Endothelial cell of umbilical vein (primary cell): Measurements from ENCODE around the gene NXN. TPM values are rescaled to one million over a fixed set of nuclear protein-coding genes. Genes with fewer than 3 reads are reported as not detected.

Source experiments
- BruUV-seq: library from RNA; stranded (reverse); fragments of 400-500 nt; replicated peaks from 2 replicates; lab custom pipeline; 2021; lab: Mats Ljungman, UMichigan
- CTCF ChIA-PET: fragments of 300-600, 350-600 bp; sonication (Branson Sonifier 250); formaldehyde crosslinking; loops from one replicate; lab custom pipeline; 2021; ENCODE audit warnings: antibody characterized with exemption, inconsistent platforms; lab: Charles Lee
- POLR2A ChIA-PET: fragments of 300-600, 350-600 bp; sonication (Branson Sonifier 250); formaldehyde crosslinking; loops from one replicate; lab custom pipeline; 2021; ENCODE audit warnings: antibody characterized with exemption, inconsistent platforms; lab: Charles Lee
- DNase-seq: peaks from one replicate; pipeline ENCODE4 v3.0.0-alpha.2; 2011; ENCODE audit warnings: low read depth, low spot score
- FAIRE-seq: peaks from 2 replicates; lab custom pipeline; 2011; peaks lifted over from hg19 to GRCh38; lab: Jason Lieb, UNC
- H2AFZ ChIP-seq: 2 replicates; pipeline ENCODE4 v1.6.0; 2012; ENCODE audit warnings: low read depth, low read length, control low read depth, inconsistent platforms
- H3K27ac ChIP-seq: 2 replicates; pipeline ENCODE4 v1.5.1; 2011; ENCODE audit warnings: low read depth, mild to moderate bottlenecking, control low read depth, low read length, moderate library complexity; ENCODE audit not compliant: insufficient read depth
- H3K27me3 ChIP-seq, 2 experiments: 2 replicates each; pipeline versions ENCODE4 v1.6.0 to v1.6.1; 2011; ENCODE audit warnings: low read length in 2 of 2, mixed read lengths in 1 of 2; ENCODE audit not compliant: control insufficient read depth in 2 of 2, insufficient read depth in 2 of 2
- H3K36me3 ChIP-seq, 2 experiments: 2 replicates in 1 of 2; 3 replicates in 1 of 2; pipeline ENCODE4 v1.5.1; 2011; ENCODE audit warnings: low read length in 2 of 2, mild to moderate bottlenecking in 1 of 2, moderate library complexity in 1 of 2; ENCODE audit not compliant: control insufficient read depth in 2 of 2, insufficient read depth in 2 of 2; ENCODE audit errors: extremely low read depth in 1 of 2
- H3K4me1 ChIP-seq: 3 replicates; pipeline ENCODE4 v1.5.1; 2011; ENCODE audit warnings: mild to moderate bottlenecking, low read length; ENCODE audit not compliant: control insufficient read depth, insufficient read depth; ENCODE audit errors: extremely low read depth
- H3K4me2 ChIP-seq: 2 replicates; pipeline ENCODE4 v1.6.1; 2011; ENCODE audit warnings: low read length, control low read depth, mixed read lengths; ENCODE audit not compliant: insufficient read depth
- H3K4me3 ChIP-seq, 3 experiments: fragments of 200-600 bp in 1 of 3; sonication (generic), shearing (Covaris generic) in 1 of 3; replicated peaks in 1 of 3; 2 replicates each; pipeline ENCODE4 v1.5.1; 2011 to 2016; ENCODE audit warnings: control low read depth in 3 of 3, low read length in 3 of 3, mild to moderate bottlenecking in 2 of 3, inconsistent platforms in 1 of 3, low read depth in 1 of 3, moderate library complexity in 1 of 3; ENCODE audit not compliant: insufficient read depth in 1 of 3
- H3K79me2 ChIP-seq: 2 replicates; pipeline ENCODE4 v1.6.0; 2012; ENCODE audit warnings: low read length, inconsistent platforms; ENCODE audit not compliant: control insufficient read depth, insufficient read depth
- H3K9ac ChIP-seq: replicated peaks from 2 replicates; pipeline ENCODE3; 2011; ENCODE audit warnings: low read length, control low read depth; ENCODE audit not compliant: insufficient read depth; ENCODE audit errors: extremely low read depth
- H3K9me1 ChIP-seq: replicated peaks from 3 replicates; pipeline ENCODE4 v1.6.0; 2011; ENCODE audit warnings: mild to moderate bottlenecking, low read length; ENCODE audit not compliant: control insufficient read depth, insufficient read depth; ENCODE audit errors: extremely low read depth
- H3K9me3 ChIP-seq: replicated peaks from 2 replicates; pipeline ENCODE4 v1.5.1; 2012; ENCODE audit warnings: low read length, inconsistent platforms; ENCODE audit not compliant: control insufficient read depth, insufficient read depth
- H4K20me1 ChIP-seq: replicated peaks from 2 replicates; pipeline ENCODE3; 2011; ENCODE audit warnings: mild to moderate bottlenecking, low read length; ENCODE audit not compliant: control insufficient read depth, insufficient read depth; ENCODE audit errors: extremely low read depth
- CTCF ChIP-seq, 2 donors: IDR thresholded peaks; 1 replicate in 1 of 2; 2 replicates in 1 of 2; pipeline ENCODE4 v1.5.1; 2011; ENCODE audit warnings: low read length in 2 of 2, mild to moderate bottlenecking in 2 of 2, moderate library complexity in 2 of 2, control low read depth in 1 of 2, inconsistent platforms in 1 of 2, low read depth in 1 of 2; ENCODE audit not compliant: insufficient read depth in 1 of 2; ENCODE audit errors: extremely low read depth in 1 of 2
- EZH2 ChIP-seq: IDR thresholded peaks from 2 replicates; pipeline ENCODE4 v1.6.1; 2012; ENCODE audit warnings: borderline replicate concordance, low read depth, mild to moderate bottlenecking, moderate library complexity, low read length, inconsistent platforms; ENCODE audit not compliant: severe bottlenecking
- FOS ChIP-seq: IDR thresholded peaks from 2 replicates; pipeline ENCODE4 v1.6.1; 2011; ENCODE audit warnings: mild to moderate bottlenecking, low read length, moderate library complexity, borderline replicate concordance; ENCODE audit not compliant: insufficient read depth
- GATA2 ChIP-seq: IDR thresholded peaks from 2 replicates; pipeline ENCODE4 v1.7.0; 2011; ENCODE audit warnings: low read depth, mild to moderate bottlenecking, moderate library complexity, mixed read lengths, low read length; ENCODE audit not compliant: insufficient read length, insufficient read depth
- JUN ChIP-seq: IDR thresholded peaks from 2 replicates; pipeline ENCODE4 v1.6.1; 2011; ENCODE audit warnings: borderline replicate concordance, low read depth; ENCODE audit not compliant: insufficient read length, insufficient read depth
- MYC ChIP-seq: IDR thresholded peaks from one replicate; pipeline ENCODE4 v1.6.1; 2011; ENCODE audit warnings: mild to moderate bottlenecking, low read depth, low read length
- dilution Hi-C: fragments of 300-500 bp; cut with MboI; formaldehyde crosslinking; loops from one replicate; pipeline ENCODE4 v1.15.0; 2019; ENCODE audit warnings: low sequenced_read_pairs; ENCODE audit not compliant: extremely low pct_ligation_motif_present
- intact Hi-C: fragments of 100-400 bp; cut with micrococcal nuclease; formaldehyde crosslinking; loops from one replicate; pipeline ENCODE4 v1.10.0; 2022
- polyA plus RNA-seq, 4 experiments: library from polyadenylated mRNA; depleted of rRNA in 3 of 4; stranded (reverse) in 3 of 4; unstranded in 1 of 4; fragments of >200 nt; gene quantifications; 2 replicates each; pipeline versions ENCODE4 v1.2.1 to v1.2.3, GENCODE V29; 2011 to 2012; ENCODE audit warnings: missing spikeins in 1 of 4
- total RNA-seq: library from RNA; stranded (reverse); gene quantifications from 2 replicates; pipeline ENCODE4 v1.2.3, GENCODE V29; 2021

NXN gene
- total and polyA plus RNA-seq, 2 donors (not counting 3 experiments of a cell fraction or from before 2014, with no cell fraction given) = 69.5 to 77.3 TPM

GRCh38 chr17:814371-814770, 165.2 kb downstream of the NXN start:
- POLR2A ChIA-PET = no interaction called here
- DNase-seq = no peak
- intact Hi-C loops = no loop called here
- no peak overlapping the region for H3K4me2 ChIP-seq
- no peak for FAIRE-seq
- no peaks in the 10 kb centered on the region for H3K4me1 ChIP-seq
- dilution Hi-C loops = no loop called here
- no peaks in the 10 kb centered on the region for H3K9me1 ChIP-seq
- BruUV-seq = no TSS peak
- H3K79me2 ChIP-seq = no peaks in the 10 kb centered on the region
- no peak overlapping the region for H3K9ac ChIP-seq
- no peaks in the 10 kb centered on the region for H3K9me3 ChIP-seq
- H3K36me3 ChIP-seq = peaks cover 0 to 22% of the 10 kb centered on the region in 2 experiments
- H4K20me1 ChIP-seq = no peaks in the 10 kb centered on the region
- no peaks in the 10 kb centered on the region for H3K27me3 ChIP-seq
- TF ChIP-seq CTCF (IDR thresholded peaks at IDR 0.05; ENCODE audit: extremely low read depth in 1 of 2, insufficient read depth in 1 of 2, low read depth in 1 of 2, low read length in 2 of 2) (no peak), JUN (no peak), MYC (no peak)
- H2AFZ ChIP-seq = no peak overlapping the region
- no peak overlapping the region for H3K27ac ChIP-seq
- CTCF ChIA-PET = interaction anchor here (0.8 to 1.2 kb wide), 2 partner anchors 167 to 182 kb away, joined by 4 read pairs; partner anchors contain the start of gene TIMM22
- no peak overlapping the region for H3K4me3 ChIP-seq

- TF ChIP-seq JUN (no peak), EZH2 (no peak), FOS (no peak), GATA2 (no peak), CTCF (IDR thresholded peaks at IDR 0.05; ENCODE audit: extremely low read depth in 1 of 2, insufficient read depth in 1 of 2, low read depth in 1 of 2, low read length in 2 of 2) (no peak), MYC (no peak)
- Histone ChIP-seq H3K36me3 (peaks cover 0 to 20% of the 10 kb centered on the region in 2 experiments), H2AFZ (no peak overlapping the region), H4K20me1 (no peaks in the 10 kb centered on the region), H3K9me1 (no peaks in the 10 kb centered on the region), H3K79me2 (no peaks in the 10 kb centered on the region), H3K4me1 (no peaks in the 10 kb centered on the region), H3K27ac (no peak overlapping the region), H3K9ac (no peak overlapping the region), H3K4me2 (no peak overlapping the region), H3K9me3 (no peaks in the 10 kb centered on the region), H3K27me3 (no peaks in the 10 kb centered on the region), H3K4me3 (no peak overlapping the region)
- CTCF ChIA-PET = no interaction called here
- POLR2A ChIA-PET = no interaction called here
- intact Hi-C loops = no loop called here
- FAIRE-seq (no peak), DNase-seq (no peak)
- BruUV-seq = no TSS peak
- dilution Hi-C loops = no loop called here
Measured at GRCh38 chr17:812638-813204, 166.9 kb downstream of the NXN start.
